ENCODE data around the gene RENBP. TPM values are rescaled to one million over a fixed set of nuclear protein-coding genes. Genes with fewer than 3 reads are reported as not detected.

RENBP gene
- total RNA-seq, 4 donors from 2014 or later, result 4.6 to 13.1 (median 7.2) TPM; not detected in 1

- Histone ChIP-seq H3K27ac (peak overlapping the region in 1 of 4 donors; percentile 34), H3K27me3 (no peaks in the 10 kb centered on the region)
Observed at GRCh38 chrX:153903238-153903980, 41.0 kb downstream of the RENBP start.

GRCh38 chrX:153902385-153902784 lies 42.1 kb downstream of the RENBP start:
- Histone ChIP-seq H3K27me3 (no peaks in the 10 kb centered on the region), H3K36me3 (no peaks in the 10 kb centered on the region), H3K4me1 (peaks cover 0 to 17% (median 6%) of the 10 kb centered on the region in 4 donors), H3K9me3 (no peaks in the 10 kb centered on the region), H3K27ac (no peak overlapping the region), H3K4me3 (no peak overlapping the region)
- no peak for DNase-seq
- intact Hi-C loops (cut with DNase I; ENCODE audit: low total_unique reads), result no loop called here
- TF ChIP-seq CTCF (IDR thresholded peaks at IDR 0.05), result no peak
- no peak for TF ChIP-seq POLR2AphosphoS5 (IDR thresholded peaks at IDR 0.05)
- no peak for TF ChIP-seq POLR2A (IDR thresholded peaks at IDR 0.05)
- TF ChIP-seq EP300 (IDR thresholded peaks at IDR 0.05; ENCODE audit: low read depth), result no peak
- in situ Hi-C loops (cut with MboI; ENCODE audit: low pct_ligation_motif_present in 1 of 4, low pct_unique_long_range_greater_than_20kb in 1 of 4, low sequenced_read_pairs in 3 of 4), result loop anchor here in 1 of 4 donors (25.0 kb wide), 1 partner anchor 90 kb away; no protein-coding TSS in a partner anchor
- WGBS, 2 donors (ENCODE audit: low coverage in 1 of 2), result 77% methylated on average over 10 of the region's 10 CpGs; no CpG with 5 or more reads in 1 of the 2 donors

More at GRCh38 chrX:153903238-153903980, 41.0 kb downstream of the RENBP start:
- H3K4me3 ChIP-seq, result no peak overlapping the region
- H3K4me1 ChIP-seq, result peaks cover 0 to 17% (median 6%) of the 10 kb centered on the region in 4 donors
- TF ChIP-seq POLR2A (IDR thresholded peaks at IDR 0.05) (no peak), POLR2AphosphoS5 (IDR thresholded peaks at IDR 0.05) (no peak), CTCF (IDR thresholded peaks at IDR 0.05) (no peak), EP300 (IDR thresholded peaks at IDR 0.05; ENCODE audit: low read depth) (no peak)
- H3K36me3 ChIP-seq, result no peaks in the 10 kb centered on the region
- DNase-seq, result no peak
- intact Hi-C loops (cut with DNase I; ENCODE audit: low total_unique reads) (no loop called here), in situ Hi-C loops (cut with MboI; ENCODE audit: low pct_ligation_motif_present in 1 of 4, low pct_unique_long_range_greater_than_20kb in 1 of 4, low sequenced_read_pairs in 3 of 4) (loop anchor here in 1 of 4 donors (25.0 kb wide), 1 partner anchor 91 kb away; no protein-coding TSS in a partner anchor)
- H3K9me3 ChIP-seq, result no peaks in the 10 kb centered on the region
- 7 to 57% methylated on average over 2 to 18 of the region's 18 CpGs for WGBS, 2 donors (ENCODE audit: low coverage in 1 of 2)

- H3K4me1 ChIP-seq, result peaks cover 0 to 17% (median 6%) of the 10 kb centered on the region in 4 donors
- no peak overlapping the region for H3K27ac ChIP-seq
- no peaks in the 10 kb centered on the region for H3K9me3 ChIP-seq
- no peak overlapping the region for H3K4me3 ChIP-seq
- no peak for DNase-seq
- TF ChIP-seq CTCF (IDR thresholded peaks at IDR 0.05), result no peak
- no peak for TF ChIP-seq EP300 (IDR thresholded peaks at IDR 0.05; ENCODE audit: low read depth)
- no peak for TF ChIP-seq POLR2AphosphoS5 (IDR thresholded peaks at IDR 0.05)
- no peak for TF ChIP-seq POLR2A (IDR thresholded peaks at IDR 0.05)
- H3K27me3 ChIP-seq, result no peaks in the 10 kb centered on the region
- in situ Hi-C loops (cut with MboI; ENCODE audit: low pct_ligation_motif_present in 1 of 4, low pct_unique_long_range_greater_than_20kb in 1 of 4, low sequenced_read_pairs in 3 of 4) (loop anchor here in 1 of 4 donors (25.0 kb wide), 1 partner anchor 89 kb away; no protein-coding TSS in a partner anchor), intact Hi-C loops (cut with DNase I; ENCODE audit: low total_unique reads) (no loop called here)
- no peaks in the 10 kb centered on the region for H3K36me3 ChIP-seq
- WGBS, 2 donors (ENCODE audit: low coverage in 1 of 2), result 60 to 80% methylated on average over 2 to 8 of the region's 8 CpGs
Observed at GRCh38 chrX:153901753-153902140, 42.7 kb downstream of the RENBP start.

- intact Hi-C loops (cut with DNase I; ENCODE audit: low total_unique reads), result no loop called here
- Histone ChIP-seq H3K27me3 (no peaks in the 10 kb centered on the region), H3K36me3 (no peaks in the 10 kb centered on the region), H3K9me3 (no peaks in the 10 kb centered on the region), H3K4me3 (no peak overlapping the region), H3K4me1 (peaks cover 0 to 17% (median 6%) of the 10 kb centered on the region in 4 donors), H3K27ac (peak overlapping the region in 1 of 4 donors; percentile 25)
- in situ Hi-C loops (cut with MboI; ENCODE audit: low pct_ligation_motif_present in 1 of 4, low pct_unique_long_range_greater_than_20kb in 1 of 4, low sequenced_read_pairs in 3 of 4), result loop anchor here in 1 of 4 donors (25.0 kb wide), 1 partner anchor 89 kb away; no protein-coding TSS in a partner anchor
- TF ChIP-seq EP300 (IDR thresholded peaks at IDR 0.05; ENCODE audit: low read depth), result no peak
- no peak for TF ChIP-seq CTCF (IDR thresholded peaks at IDR 0.05)
- no peak for TF ChIP-seq POLR2A (IDR thresholded peaks at IDR 0.05)
- TF ChIP-seq POLR2AphosphoS5 (IDR thresholded peaks at IDR 0.05), result no peak
- 39 to 48% methylated on average over 5 to 26 of the region's 26 CpGs for WGBS, 2 donors (ENCODE audit: low coverage in 1 of 2)
- DNase-seq, result peak; percentile 51
Observed at GRCh38 chrX:153900831-153901752, 43.4 kb downstream of the RENBP start.
